ENCODE data around the gene ZMIZ2.
"Not testable (repeated sequence)": the region's sequence is repeated elsewhere in the genome, so short reads cannot be mapped to it uniquely, and the experiment has no call there.

ZMIZ2 gene

GRCh38 chr7:44796034-44796503, 47.4 kb downstream of the ZMIZ2 start:
- peaks cover 26% of the 10 kb centered on the region for H3K4me1 Mint-ChIP-seq
- peaks cover 35% of the 10 kb centered on the region for H3K36me3 Mint-ChIP-seq
- no peak for ATAC-seq

GRCh38 chr7:44796504-44797328, 48.1 kb downstream of the ZMIZ2 start, which contains the start of gene PPIA:
Gene PPIA (plus strand): TSS chr7:44796681. CDS start chr7:44796725, 44 bp downstream.
- ATAC-seq = peak; percentile 97
- Mint-ChIP-seq H3K27me3 (no peaks in the 10 kb centered on the region), H3K36me3 (peaks cover 41% of the 10 kb centered on the region), H3K27ac (peak within 1 kb of the TSS; percentile 98), H3K4me1 (peaks cover 30% of the 10 kb centered on the region), H3K9me3 (no peaks in the 10 kb centered on the region), H3K4me3 (peak within 1 kb of the TSS; percentile 98)

More at GRCh38 chr7:44796034-44796503, 47.4 kb downstream of the ZMIZ2 start:
- Mint-ChIP-seq H3K27me3 (no peaks in the 10 kb centered on the region), H3K9me3 (no peaks in the 10 kb centered on the region), H3K4me3 (peak overlapping the region; percentile 98), H3K27ac (peak overlapping the region; percentile 98)

DNA sequence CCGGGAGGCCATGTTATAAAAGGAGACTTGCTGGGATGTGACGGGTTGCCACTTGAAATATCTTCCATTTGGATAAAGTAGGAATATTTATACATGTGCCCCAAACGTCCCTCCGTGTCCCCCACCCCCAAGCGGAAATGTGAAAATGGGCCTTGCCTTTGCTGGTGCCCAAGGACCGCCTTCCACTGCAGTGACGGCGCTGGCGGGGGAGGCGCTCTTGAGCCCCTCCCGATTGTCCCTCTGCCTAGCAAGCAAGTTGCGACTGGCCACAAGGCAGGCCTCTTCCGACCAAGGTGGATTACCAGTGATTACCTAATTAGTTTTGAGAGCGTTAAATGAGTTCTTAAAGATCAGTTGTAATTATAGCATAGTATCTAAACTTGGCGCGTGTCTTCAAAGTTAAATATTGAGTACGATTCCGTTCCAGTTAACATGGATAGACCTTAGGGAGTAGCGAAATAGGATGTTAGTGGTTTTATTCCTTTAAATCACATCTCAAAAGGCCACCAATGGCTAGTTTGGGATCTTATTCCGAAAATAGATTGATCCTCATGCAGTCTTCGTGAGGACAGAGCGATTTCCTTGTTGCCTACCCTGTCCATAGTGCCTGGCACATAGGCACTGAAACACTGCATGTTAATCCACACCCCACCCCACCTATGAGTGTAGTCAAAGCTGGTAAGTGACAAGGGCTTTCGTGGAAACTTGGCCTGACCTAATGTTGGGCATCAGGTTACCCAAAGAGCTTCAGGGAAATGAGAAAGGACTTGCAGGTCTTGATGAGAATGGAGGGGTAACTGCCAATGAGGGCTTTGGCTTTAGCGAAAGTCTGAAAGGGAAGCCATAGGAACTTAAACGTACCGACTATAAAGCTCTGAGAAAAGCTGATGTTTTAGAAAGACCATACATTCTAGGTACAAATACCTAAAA, 48.9 kb downstream of the ZMIZ2 start:
- peak; percentile 71 for ATAC-seq
- H3K4me1 Mint-ChIP-seq = peaks cover 32% of the 10 kb centered on the region
- no peaks in the 10 kb centered on the region for H3K27me3 Mint-ChIP-seq
- H3K27ac Mint-ChIP-seq = peak overlapping the region; percentile 98
- no peaks in the 10 kb centered on the region for H3K9me3 Mint-ChIP-seq
- H3K36me3 Mint-ChIP-seq = peaks cover 45% of the 10 kb centered on the region
- H3K4me3 Mint-ChIP-seq = peak overlapping the region; percentile 98

- Mint-ChIP-seq H3K4me1 (peaks cover 32% of the 10 kb centered on the region), H3K9me3 (no peaks in the 10 kb centered on the region), H3K27me3 (no peaks in the 10 kb centered on the region), H3K27ac (peak overlapping the region; percentile 98), H3K36me3 (peaks cover 51% of the 10 kb centered on the region), H3K4me3 (peak overlapping the region; percentile 98)
- no peak for ATAC-seq
Observed at GRCh38 chr7:44798649-44799305, 50.1 kb downstream of the ZMIZ2 start.

- peaks cover 51% of the 10 kb centered on the region for H3K36me3 Mint-ChIP-seq
- H3K4me3 Mint-ChIP-seq = no peak overlapping the region
- no peak for ATAC-seq
- H3K9me3 Mint-ChIP-seq = no peaks in the 10 kb centered on the region
- no peaks in the 10 kb centered on the region for H3K27me3 Mint-ChIP-seq
- H3K27ac Mint-ChIP-seq = no peak overlapping the region
- peaks cover 32% of the 10 kb centered on the region for H3K4me1 Mint-ChIP-seq
Observed at GRCh38 chr7:44799939-44800338, 51.3 kb downstream of the ZMIZ2 start.

- H3K27me3 Mint-ChIP-seq = no peaks in the 10 kb centered on the region
- no peak for ATAC-seq
- no peak overlapping the region for H3K27ac Mint-ChIP-seq
- H3K4me3 Mint-ChIP-seq = no peak overlapping the region
- peaks cover 51% of the 10 kb centered on the region for H3K36me3 Mint-ChIP-seq
- peaks cover 32% of the 10 kb centered on the region for H3K4me1 Mint-ChIP-seq
- no peaks in the 10 kb centered on the region for H3K9me3 Mint-ChIP-seq
Observed at GRCh38 chr7:44801890-44802289, 53.2 kb downstream of the ZMIZ2 start.

DNA sequence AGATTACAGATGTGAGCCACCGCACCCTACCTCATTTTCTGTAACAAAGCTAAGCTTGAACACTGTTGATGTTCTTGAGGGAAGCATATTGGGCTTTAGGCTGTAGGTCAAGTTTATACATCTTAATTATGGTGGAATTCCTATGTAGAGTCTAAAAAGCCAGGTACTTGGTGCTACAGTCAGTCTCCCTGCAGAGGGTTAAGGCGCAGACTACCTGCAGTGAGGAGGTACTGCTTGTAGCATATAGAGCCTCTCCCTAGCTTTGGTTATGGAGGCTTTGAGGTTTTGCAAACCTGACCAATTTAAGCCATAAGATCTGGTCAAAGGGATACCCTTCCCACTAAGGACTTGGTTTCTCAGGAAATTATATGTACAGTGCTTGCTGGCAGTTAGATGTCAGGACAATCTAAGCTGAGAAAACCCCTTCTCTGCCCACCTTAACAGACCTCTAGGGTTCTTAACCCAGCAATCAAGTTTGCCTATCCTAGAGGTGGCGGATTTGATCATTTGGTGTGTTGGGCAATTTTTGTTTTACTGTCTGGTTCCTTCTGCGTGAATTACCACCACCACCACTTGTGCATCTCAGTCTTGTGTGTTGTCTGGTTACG, 53.9 kb downstream of the ZMIZ2 start:
- H3K4me1 Mint-ChIP-seq = peaks cover 28% of the 10 kb centered on the region
- peaks cover 46% of the 10 kb centered on the region for H3K36me3 Mint-ChIP-seq
- no peak for ATAC-seq
- H3K27me3 Mint-ChIP-seq = no peaks in the 10 kb centered on the region
- H3K27ac Mint-ChIP-seq = no peak overlapping the region
- H3K4me3 Mint-ChIP-seq = no peak overlapping the region
- no peaks in the 10 kb centered on the region for H3K9me3 Mint-ChIP-seq

DNA sequence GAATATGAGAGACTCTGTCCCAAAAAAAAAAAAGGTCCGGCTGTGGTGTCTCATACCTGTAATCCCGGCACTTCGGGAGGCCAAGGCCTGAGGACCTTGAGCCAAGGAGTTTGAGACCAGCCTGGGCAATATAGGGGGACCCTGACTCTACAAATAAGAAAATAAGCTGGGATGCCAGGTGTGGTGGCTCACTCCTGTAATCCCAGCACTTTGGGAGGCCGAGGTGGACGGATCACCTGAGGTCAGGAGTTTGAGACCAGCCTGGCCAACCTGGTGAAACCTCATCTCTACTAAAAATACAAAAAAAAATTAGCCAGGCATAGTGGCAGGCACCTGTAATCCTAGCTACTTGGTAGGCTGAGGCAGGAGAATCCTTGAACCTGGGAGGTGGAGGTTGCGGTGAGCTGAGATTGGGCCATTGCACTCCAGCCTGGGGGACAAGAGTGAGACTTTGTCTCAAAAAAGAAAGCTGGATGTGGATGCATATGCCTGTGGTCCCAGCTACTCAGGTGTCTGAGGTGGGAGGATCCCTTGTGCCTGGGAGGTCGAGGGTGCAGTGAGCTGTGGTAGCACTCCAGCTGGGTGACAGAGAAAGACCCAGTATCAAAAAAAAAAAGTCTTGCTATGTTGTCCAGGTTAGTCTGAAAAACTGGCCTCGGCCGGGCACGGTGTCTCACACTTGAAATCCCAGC, 55.3 kb downstream of the ZMIZ2 start:
- not testable (repeated sequence) for H3K9me3 Mint-ChIP-seq, ATAC-seq, H3K4me3 Mint-ChIP-seq, H3K27ac Mint-ChIP-seq, H3K27me3 Mint-ChIP-seq
- H3K4me1 Mint-ChIP-seq = peaks cover 14% of the 10 kb centered on the region
- H3K36me3 Mint-ChIP-seq = peaks cover 33% of the 10 kb centered on the region

GRCh38 chr7:44805950-44806349, 57.3 kb downstream of the ZMIZ2 start:
- Mint-ChIP-seq H3K27me3 (no peaks in the 10 kb centered on the region), H3K4me3 (no peak overlapping the region), H3K9me3 (no peaks in the 10 kb centered on the region), H3K4me1 (peaks cover 6% of the 10 kb centered on the region), H3K27ac (no peak overlapping the region), H3K36me3 (peaks cover 17% of the 10 kb centered on the region)
- ATAC-seq = no peak

GRCh38 chr7:44808914-44809393, 60.3 kb downstream of the ZMIZ2 start:
- no peak for ATAC-seq
- Mint-ChIP-seq H3K9me3 (no peaks in the 10 kb centered on the region), H3K27me3 (no peaks in the 10 kb centered on the region), H3K4me3 (no peak overlapping the region), H3K4me1 (no peaks in the 10 kb centered on the region), H3K27ac (no peak overlapping the region), H3K36me3 (no peaks in the 10 kb centered on the region)

- no peak for ATAC-seq
- Mint-ChIP-seq H3K9me3 (no peaks in the 10 kb centered on the region), H3K36me3 (no peaks in the 10 kb centered on the region), H3K4me1 (no peaks in the 10 kb centered on the region), H3K27ac (no peak overlapping the region), H3K27me3 (no peaks in the 10 kb centered on the region), H3K4me3 (no peak overlapping the region)
Observed at GRCh38 chr7:44811093-44811492, 62.4 kb downstream of the ZMIZ2 start.

GRCh38 chr7:44811571-44811970, 62.9 kb downstream of the ZMIZ2 start:
- ATAC-seq = no peak
- no peaks in the 10 kb centered on the region for H3K36me3 Mint-ChIP-seq
- no peaks in the 10 kb centered on the region for H3K4me1 Mint-ChIP-seq
- H3K27me3 Mint-ChIP-seq = no peaks in the 10 kb centered on the region
- H3K27ac Mint-ChIP-seq = no peak overlapping the region
- H3K4me3 Mint-ChIP-seq = no peak overlapping the region
- H3K9me3 Mint-ChIP-seq = no peaks in the 10 kb centered on the region

- Mint-ChIP-seq H3K4me3 (no peak overlapping the region), H3K27ac (no peak overlapping the region), H3K4me1 (no peaks in the 10 kb centered on the region), H3K9me3 (no peaks in the 10 kb centered on the region), H3K36me3 (no peaks in the 10 kb centered on the region), H3K27me3 (no peaks in the 10 kb centered on the region)
- ATAC-seq = no peak
Observed at GRCh38 chr7:44814919-44815318, 66.3 kb downstream of the ZMIZ2 start.

DNA sequence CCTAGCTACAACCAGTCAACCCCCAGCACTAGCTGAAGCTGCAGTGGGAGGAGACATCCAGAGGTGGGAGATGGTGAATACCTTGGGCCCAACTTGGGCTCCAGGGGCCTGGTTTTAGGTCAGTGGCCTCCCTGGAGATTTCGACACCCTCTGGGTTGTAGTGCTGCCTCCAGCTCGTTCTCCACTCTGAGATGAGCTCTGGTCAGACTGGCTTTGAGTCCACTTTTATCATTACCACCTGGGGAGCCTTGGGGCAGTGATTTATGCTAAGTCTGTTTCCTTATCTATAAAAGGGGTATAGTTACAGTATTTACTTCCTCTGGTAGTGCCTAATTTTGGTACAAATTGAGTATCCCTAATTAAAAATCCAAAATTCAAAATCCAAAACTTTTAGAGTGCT, 70.6 kb downstream of the ZMIZ2 start:
- Mint-ChIP-seq H3K4me1 (no peaks in the 10 kb centered on the region), H3K27ac (no peak overlapping the region), H3K27me3 (no peaks in the 10 kb centered on the region), H3K36me3 (no peaks in the 10 kb centered on the region), H3K9me3 (no peaks in the 10 kb centered on the region), H3K4me3 (no peak overlapping the region)
- ATAC-seq = no peak

Measured in stimulated activated memory B cell treated with anti-CD40 and anti-IgM and Interleukin-4, amounts not matched to agents 10 μg/mL and 1 μg/mL and 100 μg/mL, for 72 hours (primary cell).